GM12878 (cell line): ENCODE measurements around the gene P2RX1. TPM values are rescaled to one million over a fixed set of nuclear protein-coding genes. Genes with fewer than 3 reads are reported as not detected.

Experiments
- ATAC-seq: fragments of 200-7000 bp; cut with Tn5 transposase; 3 replicates; pipeline ENCODE4 v1.9.1; 2020; ENCODE audit warnings: mild to moderate bottlenecking, moderate library complexity
- BruUV-seq: library from RNA; stranded (reverse); fragments of 400-500 nt; replicated peaks from 2 replicates; lab custom pipeline; 2021; lab: Mats Ljungman, UMichigan
- CTCF ChIA-PET: fragments of 300-600 bp; sonication (Branson Sonifier 250); formaldehyde crosslinking; extraction: SDS; loops from one replicate; lab custom pipeline; 2021; ENCODE audit warnings: inconsistent platforms; lab: Yijun Ruan, JAX
- POLR2A ChIA-PET: fragments of 350-600 bp; formaldehyde crosslinking; extraction: SDS; loops from one replicate; lab custom pipeline; 2021; ENCODE audit warnings: inconsistent platforms; lab: Charles Lee
- RAD21 ChIA-PET: fragments of 300-600 bp; sonication (Branson Sonifier 250); formaldehyde crosslinking; loops from one replicate; lab custom pipeline; 2023; ENCODE audit warnings: antibody characterized with exemption; ENCODE audit not compliant: unreplicated experiment; lab: Charles Lee
- SMC1A ChIA-PET: fragments of 300-600 bp; sonication (Branson Sonifier 250); formaldehyde crosslinking; loops from one replicate; lab custom pipeline; 2023; ENCODE audit not compliant: unreplicated experiment, uncharacterized antibody; lab: Charles Lee
- DNase-seq: peaks from one replicate; pipeline ENCODE4 v3.0.0-alpha.2; 2011; ENCODE audit warnings: low read depth, low spot score
- FAIRE-seq: peaks from 3 replicates; lab custom pipeline; 2011; peaks lifted over from hg19 to GRCh38; lab: Jason Lieb, UNC
- H2AFZ ChIP-seq: 2 replicates; pipeline ENCODE4 v1.6.0; 2011; ENCODE audit warnings: low read depth, low read length, control low read depth; ENCODE audit not compliant: control insufficient read depth
- H3K27ac ChIP-seq: 2 replicates; pipeline ENCODE4 v1.5.1; 2011; ENCODE audit warnings: control low read depth; ENCODE audit not compliant: control insufficient read depth, insufficient read depth
- H3K27me3 ChIP-seq, 2 experiments: replicated peaks in 1 of 2; 2 replicates each; pipeline versions ENCODE4 v1.6.0 to v1.6.1; 2011; ENCODE audit warnings: low read length in 1 of 2; ENCODE audit not compliant: control insufficient read depth in 2 of 2, insufficient read depth in 2 of 2
- H3K36me3 ChIP-seq, 2 experiments: 2 replicates each; pipeline ENCODE4 v1.5.1; 2011; ENCODE audit warnings: low read length in 1 of 2; ENCODE audit not compliant: control insufficient read depth in 2 of 2, insufficient read depth in 2 of 2
- H3K4me1 ChIP-seq: 2 replicates; pipeline ENCODE4 v1.6.1; 2011; ENCODE audit warnings: mild to moderate bottlenecking, low read length, moderate library complexity, mixed read lengths; ENCODE audit not compliant: control insufficient read depth, insufficient read depth
- H3K4me2 ChIP-seq: 2 replicates; pipeline ENCODE4 v1.6.0; 2011; ENCODE audit warnings: control low read depth; ENCODE audit not compliant: control insufficient read depth, insufficient read depth
- H3K4me3 ChIP-seq: fragments of 200-600 bp; sonication (generic); 2 replicates; pipeline ENCODE4 v1.5.1; 2016
- H3K79me2 ChIP-seq: 2 replicates; pipeline ENCODE4 v1.6.0; 2011; ENCODE audit warnings: low read length; ENCODE audit not compliant: control insufficient read depth, insufficient read depth
- H3K9ac ChIP-seq: 2 replicates; pipeline ENCODE4 v1.8.0; 2011; ENCODE audit warnings: low read length, control low read depth, mixed read lengths; ENCODE audit not compliant: control insufficient read depth, insufficient read depth
- H3K9me3 ChIP-seq: replicated peaks from 3 replicates; pipeline ENCODE4 v1.5.1; 2011; ENCODE audit warnings: mild to moderate bottlenecking, low read length; ENCODE audit not compliant: control insufficient read depth, insufficient read depth
- H4K20me1 ChIP-seq: 2 replicates; pipeline ENCODE4 v1.6.0; 2011; ENCODE audit not compliant: control insufficient read depth, insufficient read depth
- CTCF ChIP-seq, 3 experiments: IDR thresholded peaks in 2 of 3; conservative IDR thresholded peaks in 1 of 3; 2 replicates each; pipeline ENCODE4 v1.5.1; 2011; ENCODE audit warnings: low read depth in 3 of 3, low read length in 3 of 3, mild to moderate bottlenecking in 3 of 3, control low read depth in 2 of 3, moderate library complexity in 2 of 3, inconsistent platforms in 1 of 3, mixed read lengths in 1 of 3; ENCODE audit not compliant: control insufficient read depth in 2 of 3, insufficient read depth in 1 of 3; ENCODE audit errors: extremely low read depth in 1 of 3
- ESRRA ChIP-seq: IDR thresholded peaks from 2 replicates; pipeline ENCODE4 v1.6.1; 2012; ENCODE audit warnings: mild to moderate bottlenecking, low read length, improper control_type of control experiment
- HDAC6 ChIP-seq: fragments of 200-600 bp; sonication (generic); IDR thresholded peaks from one replicate; pipeline ENCODE4 v1.8.0; 2017; ENCODE audit warnings: antibody characterized with exemption; ENCODE audit not compliant: unreplicated experiment
- HDGF ChIP-seq: fragments of 450-650 bp; IDR thresholded peaks from 2 replicates; pipeline ENCODE4 v1.6.1; 2016; ENCODE audit warnings: antibody characterized with exemption
- IKZF2 ChIP-seq, 2 experiments: fragments of 450-650 bp; IDR thresholded peaks; 2 replicates each; pipeline ENCODE4 v1.6.1; 2017; ENCODE audit warnings: mild to moderate bottlenecking in 2 of 2, moderate library complexity in 2 of 2
- KAT2A ChIP-seq: conservative IDR thresholded peaks from 2 replicates; pipeline ENCODE4 v1.6.1; 2011; ENCODE audit warnings: low read depth, low read length; ENCODE audit not compliant: control insufficient read depth
- LARP7 ChIP-seq: fragments of 450-650 bp; IDR thresholded peaks from 2 replicates; pipeline ENCODE4 v1.6.1; 2017; ENCODE audit warnings: mild to moderate bottlenecking
- MEF2B ChIP-seq: fragments of 450-650 bp; IDR thresholded peaks from 2 replicates; pipeline ENCODE4 v1.6.1; 2018; ENCODE audit warnings: mild to moderate bottlenecking, moderate library complexity; ENCODE audit not compliant: partially characterized antibody, poor library complexity, severe bottlenecking
- MLLT1 ChIP-seq: fragments of 450-650 bp; IDR thresholded peaks from 2 replicates; pipeline ENCODE4 v1.6.1; 2016; ENCODE audit warnings: mild to moderate bottlenecking
- MYC ChIP-seq: IDR thresholded peaks from 2 replicates; pipeline ENCODE4 v1.6.1; 2011; ENCODE audit warnings: mild to moderate bottlenecking, low read length, moderate library complexity, inconsistent platforms; ENCODE audit not compliant: insufficient read depth, insufficient replicate concordance, insufficient read length, severe bottlenecking
- NR2F1 ChIP-seq: fragments of 450-650 bp; conservative IDR thresholded peaks from 2 replicates; pipeline ENCODE4 v1.6.1; 2017; ENCODE audit warnings: mild to moderate bottlenecking
- POLR2A ChIP-seq: IDR thresholded peaks from 2 replicates; pipeline ENCODE4 v1.6.1; 2011; ENCODE audit warnings: low read depth, mild to moderate bottlenecking, low read length
- POLR2AphosphoS5 ChIP-seq: IDR thresholded peaks from 2 replicates; pipeline ENCODE4 v1.6.1; 2011; ENCODE audit warnings: mild to moderate bottlenecking, low read length, inconsistent platforms
- RB1 ChIP-seq: fragments of 450-650 bp; formaldehyde crosslinking; IDR thresholded peaks from 2 replicates; pipeline ENCODE4 v1.6.1; 2017; ENCODE audit warnings: mild to moderate bottlenecking, borderline replicate concordance
- SMAD5 ChIP-seq: IDR thresholded peaks from 2 replicates; pipeline ENCODE4 v1.6.1; 2016; ENCODE audit warnings: antibody characterized with exemption, low read depth
- SMC3 ChIP-seq: IDR thresholded peaks from 2 replicates; pipeline ENCODE4 v1.6.1; 2011; ENCODE audit warnings: low read length, improper control_type of control experiment, borderline replicate concordance
- SPI1 ChIP-seq: IDR thresholded peaks from 2 replicates; pipeline ENCODE4 v1.6.1; 2011; ENCODE audit warnings: low read depth, mild to moderate bottlenecking, low read length, moderate library complexity, borderline replicate concordance; ENCODE audit not compliant: insufficient read depth
- TAF1 ChIP-seq: IDR thresholded peaks from 2 replicates; pipeline ENCODE4 v1.6.1; 2011; ENCODE audit warnings: mild to moderate bottlenecking, low read depth, low read length, borderline replicate concordance
- TCF12 ChIP-seq: IDR thresholded peaks from 2 replicates; pipeline ENCODE4 v1.6.1; 2011; ENCODE audit warnings: low read depth, mild to moderate bottlenecking, low read length
- ZNF217 ChIP-seq: fragments of 450-650 bp; IDR thresholded peaks from 2 replicates; pipeline ENCODE4 v1.6.1; 2017; ENCODE audit warnings: antibody characterized with exemption, mild to moderate bottlenecking
- ZNF274 ChIP-seq: IDR thresholded peaks from one replicate; pipeline ENCODE4 v1.8.0; 2011; ENCODE audit not compliant: insufficient read length, insufficient read depth
- WGBS: methylation state at CpG from one replicate; pipeline ENCODE4 v1.1.6; 2016; ENCODE audit warnings: low lambda C conversion rate; ENCODE audit not compliant: insufficient replicate concordance, insufficient coverage; ENCODE audit errors: missing lambda C conversion rate; 5-methylcytosine and 5-hydroxymethylcytosine counted together
- in situ Hi-C: fragments of 300-500 bp; cut with MboI; formaldehyde crosslinking; loops from 9 replicates; pipeline ENCODE4 v1.14.3; 2018; ENCODE audit warnings: mixed read lengths
- intact Hi-C: fragments of 100-400 bp; cut with micrococcal nuclease; formaldehyde crosslinking; loops from one replicate; pipeline ENCODE4 v1.14.2; 2022; ENCODE audit not compliant: unreplicated experiment
- polyA plus RNA-seq, 11 experiments: library from polyadenylated mRNA; depleted of rRNA in 4 of 11; unstranded in 6 of 11; stranded (reverse) in 5 of 11; fragments of >200 nt; fragmentation: Nextera tagmentation in 4 of 11; fragmentation: Illumina TruSeq in 1 of 11; extraction: Ambion mirVana in 4 of 11; extraction: Trizol in 1 of 11; gene quantifications; 1 replicate in 1 of 11; 2 replicates in 10 of 11; pipeline versions ENCODE4 v1.2.1 to v1.2.3, GENCODE V29; 2011 to 2016; ENCODE audit warnings: inconsistent platforms in 2 of 11, missing spikeins in 2 of 11, low read depth in 1 of 11
- total RNA-seq, 4 experiments: library from RNA; depleted of rRNA in 3 of 4; stranded (reverse); fragments of >200 nt in 3 of 4; fragmentation: Illumina TruSeq in 1 of 4; extraction: Trizol in 1 of 4; gene quantifications; 2 replicates each; pipeline versions ENCODE4 v1.2.1 to v1.2.3, GENCODE V29; 2013 to 2021

Gene P2RX1
- total and polyA plus RNA-seq, 10 of the 15 experiments (the other 5 are each of a cell fraction or from before 2014, with no cell fraction given), result 0.12 to 6.2 (median 3.4) TPM

- peak overlapping the region; percentile 90 for H3K4me3 ChIP-seq
- ChIA-PET POLR2A (interaction anchor here (0.5 to 2.1 kb wide), 14 partner anchors 8 to 1927 kb away, joined by 3 to 18 read pairs (median 4); partner anchors contain the start of genes CAMKK1, CYB5D2 and P2RX1), SMC1A (interaction anchor here (0.6 to 2.5 kb wide), 17 partner anchors 9 to 228 kb away, joined by 3 to 14 read pairs (median 4); partner anchors contain the start of gene P2RX1), RAD21 (interaction anchor here (0.6 to 4.1 kb wide), 15 partner anchors 14 to 195 kb away, joined by 3 to 51 read pairs (median 4); partner anchors contain the start of genes CAMKK1, CYB5D2, P2RX1 and ZZEF1), CTCF (interaction anchor here (0.6 to 4.6 kb wide), 20 partner anchors 28 to 1475 kb away, joined by 3 to 58 read pairs (median 5); partner anchors contain the start of genes NCBP3 and P2RX1)
- in situ Hi-C loops, result no loop called here
- peak overlapping the region; percentile 62 for H3K27ac ChIP-seq
- H3K79me2 ChIP-seq, result peaks cover 39% of the 10 kb centered on the region
- peak overlapping the region; percentile 74 for H3K9ac ChIP-seq
- 0% methylated on average over 16 of the region's 17 CpGs for WGBS
- H3K4me1 ChIP-seq, result peaks cover 44% of the 10 kb centered on the region
- H3K36me3 ChIP-seq, result peaks cover 0 to 2% of the 10 kb centered on the region in 2 experiments; a peak in 1 of 4 replicates
- H4K20me1 ChIP-seq, result no peaks in the 10 kb centered on the region; the same call in 1 of the 2 replicates
- peak overlapping the region; percentile 91 for H3K4me2 ChIP-seq
- intact Hi-C loops, result no loop called here
- H3K27me3 ChIP-seq, result no peaks in the 10 kb centered on the region
- DNase-seq (peak; percentile 33), FAIRE-seq (peak; percentile 86), ATAC-seq (peak; percentile 79)
- peak overlapping the region; percentile 79 for H2AFZ ChIP-seq
- H3K9me3 ChIP-seq, result no peaks in the 10 kb centered on the region
- BruUV-seq, result no TSS peak
- TF ChIP-seq TCF12 (no peak), SMAD5 (peak; percentile 44; the same call in 1 of the 2 replicates), ZNF274 (no peak), KAT2A (no peak), CTCF (IDR thresholded peaks at IDR 0.05 in 2 of 3, conservative IDR thresholded peaks at IDR 0.05 in 1 of 3; ENCODE audit: control insufficient read depth in 2 of 3, extremely low read depth in 1 of 3, insufficient read depth in 1 of 3, low read depth in 3 of 3, low read length in 3 of 3) (peak in 1 of 3 experiments; percentile 50; a peak in 2 of 6 replicates), NR2F1 (peak; percentile 49; the same call in 1 of the 2 replicates), HDAC6 (no peak), IKZF2 (IDR thresholded peaks at IDR 0.05) (peak; percentile 8 to 31; a peak in 1 of 4 replicates), SPI1 (peak; percentile 62), MLLT1 (no peak), MEF2B (peak; percentile 72), ZNF217 (no peak), RB1 (peak; percentile 69; the same call in 1 of the 2 replicates), ESRRA (no peak), POLR2A (peak; percentile 85), HDGF (peak; percentile 58; the same call in 1 of the 2 replicates), POLR2AphosphoS5 (peak; percentile 73), TAF1 (0 out of 2 replicates have a peak, but pooled peaks have one; percentile 29), MYC (no peak), SMC3 (no peak), LARP7 (0 out of 2 replicates have a peak, but pooled peaks have one; percentile 17)
Measured at GRCh38 chr17:3965118-3965800, 49.0 kb upstream of the P2RX1 start.
